ENCODE data around the gene HEXA. TPM values are rescaled to one million over a fixed set of nuclear protein-coding genes. Genes with fewer than 3 reads are reported as not detected.

Gene HEXA
- total RNA-seq, 1 donor from 2014 or later: 81.6 TPM

GRCh38 chr15:72354496-72354895, 21.3 kb downstream of the HEXA start:
- no peak for DNase-seq
- no peaks in the 10 kb centered on the region for H3K9me3 Mint-ChIP-seq (ENCODE audit: unreplicated experiment)
- no peak for TF ChIP-seq CTCF (IDR thresholded peaks at IDR 0.05; ENCODE audit: partially characterized antibody, unreplicated experiment)
- no peak overlapping the region for H3K4me3 Mint-ChIP-seq (ENCODE audit: unreplicated experiment)
- H3K27me3 Mint-ChIP-seq (ENCODE audit: unreplicated experiment): no peaks in the 10 kb centered on the region
- no peaks in the 10 kb centered on the region for H3K4me1 Mint-ChIP-seq (ENCODE audit: low read depth, unreplicated experiment)
- H3K36me3 Mint-ChIP-seq (ENCODE audit: unreplicated experiment): no peaks in the 10 kb centered on the region
- H3K27ac Mint-ChIP-seq (ENCODE audit: unreplicated experiment): no peak overlapping the region

- no peak for DNase-seq
- no peak overlapping the region for H3K27ac Mint-ChIP-seq (ENCODE audit: unreplicated experiment)
- H3K9me3 Mint-ChIP-seq (ENCODE audit: unreplicated experiment): no peaks in the 10 kb centered on the region
- no peaks in the 10 kb centered on the region for H3K36me3 Mint-ChIP-seq (ENCODE audit: unreplicated experiment)
- H3K27me3 Mint-ChIP-seq (ENCODE audit: unreplicated experiment): no peaks in the 10 kb centered on the region
- no peak for TF ChIP-seq CTCF (IDR thresholded peaks at IDR 0.05; ENCODE audit: partially characterized antibody, unreplicated experiment)
- no peaks in the 10 kb centered on the region for H3K4me1 Mint-ChIP-seq (ENCODE audit: low read depth, unreplicated experiment)
- no peak overlapping the region for H3K4me3 Mint-ChIP-seq (ENCODE audit: unreplicated experiment)
These were observed 22.5 kb downstream of the HEXA start for GRCh38 chr15:72353266-72353665.

- Mint-ChIP-seq H3K4me1 (ENCODE audit: low read depth, unreplicated experiment) (peaks cover 6% of the 10 kb centered on the region), H3K36me3 (ENCODE audit: unreplicated experiment) (peaks cover 5% of the 10 kb centered on the region), H3K4me3 (ENCODE audit: unreplicated experiment) (no peak overlapping the region), H3K9me3 (ENCODE audit: unreplicated experiment) (peaks cover 3% of the 10 kb centered on the region), H3K27ac (ENCODE audit: unreplicated experiment) (no peak overlapping the region), H3K27me3 (ENCODE audit: unreplicated experiment) (peaks cover 4% of the 10 kb centered on the region)
- no peak for TF ChIP-seq CTCF (IDR thresholded peaks at IDR 0.05; ENCODE audit: partially characterized antibody, unreplicated experiment)
- DNase-seq: no peak
These were observed 30.0 kb downstream of the HEXA start for GRCh38 chr15:72345806-72346205.

- Mint-ChIP-seq H3K27me3 (ENCODE audit: unreplicated experiment) (peaks cover 4% of the 10 kb centered on the region), H3K27ac (ENCODE audit: unreplicated experiment) (no peak overlapping the region), H3K9me3 (ENCODE audit: unreplicated experiment) (peaks cover 3% of the 10 kb centered on the region), H3K4me1 (ENCODE audit: low read depth, unreplicated experiment) (peaks cover 7% of the 10 kb centered on the region), H3K36me3 (ENCODE audit: unreplicated experiment) (peaks cover 5% of the 10 kb centered on the region), H3K4me3 (ENCODE audit: unreplicated experiment) (no peak overlapping the region)
- DNase-seq: no peak
- TF ChIP-seq CTCF (IDR thresholded peaks at IDR 0.05; ENCODE audit: partially characterized antibody, unreplicated experiment): no peak
These were observed 30.5 kb downstream of the HEXA start for GRCh38 chr15:72345280-72345679.

- peaks cover 3% of the 10 kb centered on the region for H3K9me3 Mint-ChIP-seq (ENCODE audit: unreplicated experiment)
- DNase-seq: no peak
- H3K4me1 Mint-ChIP-seq (ENCODE audit: low read depth, unreplicated experiment): peaks cover 14% of the 10 kb centered on the region
- H3K27me3 Mint-ChIP-seq (ENCODE audit: unreplicated experiment): peaks cover 7% of the 10 kb centered on the region
- H3K27ac Mint-ChIP-seq (ENCODE audit: unreplicated experiment): no peak overlapping the region
- H3K36me3 Mint-ChIP-seq (ENCODE audit: unreplicated experiment): peaks cover 5% of the 10 kb centered on the region
- no peak for TF ChIP-seq CTCF (IDR thresholded peaks at IDR 0.05; ENCODE audit: partially characterized antibody, unreplicated experiment)
- H3K4me3 Mint-ChIP-seq (ENCODE audit: unreplicated experiment): no peak overlapping the region
These were observed 31.2 kb downstream of the HEXA start for GRCh38 chr15:72344602-72345001.

All from glutamatergic neuron (in vitro differentiated cells).